Measurements from ENCODE around the gene SRM. TPM values are rescaled to one million over a fixed set of nuclear protein-coding genes. Genes with fewer than 3 reads are reported as not detected.
"Not testable (repeated sequence)": the region's sequence is repeated elsewhere in the genome, so short reads cannot be mapped to it uniquely, and the experiment has no call there.

Gene SRM
- polyA plus RNA-seq, 10 donors, result 47.6 to 89.3 (median 67.9) TPM

GRCh38 chr1:11067716-11068599 is 8.1 kb upstream of the SRM start:
- no peak for DNase-seq

GRCh38 chr1:11065796-11066195 is 6.0 kb upstream of the SRM start:
- no peak for DNase-seq

GRCh38 chr1:11064942-11065341 is 5.1 kb upstream of the SRM start:
- DNase-seq, result no peak

- DNase-seq, result not testable (repeated sequence)
Measured at GRCh38 chr1:11063937-11064537, 4.2 kb upstream of the SRM start.

GRCh38 chr1:11062965-11063401 is 3.2 kb upstream of the SRM start:
- no peak for DNase-seq

- DNase-seq, result no peak
Measured at GRCh38 chr1:11061652-11062365, 2.0 kb upstream of the SRM start.

GRCh38 chr1:11059155-11059967 is 457 bp downstream of the SRM start:
- peak in 1 of 3 donors; percentile 49 for DNase-seq

- DNase-seq, result no peak
Measured at GRCh38 chr1:11058595-11059154, 1.1 kb downstream of the SRM start.

- no peak for DNase-seq
Measured at GRCh38 chr1:11058026-11058425, 1.8 kb downstream of the SRM start.

- DNase-seq, result no peak
Measured at GRCh38 chr1:11057477-11057876, 2.3 kb downstream of the SRM start.

- no peak for DNase-seq
Measured at GRCh38 chr1:11056504-11056903, 3.3 kb downstream of the SRM start.

- no peak for DNase-seq
Measured at GRCh38 chr1:11055676-11056075, 4.1 kb downstream of the SRM start.

GRCh38 chr1:11054666-11055065 is 5.2 kb downstream of the SRM start:
- no peak for DNase-seq

- no peak for DNase-seq
Measured at GRCh38 chr1:11054181-11054580, 5.6 kb downstream of the SRM start.

- DNase-seq, result peak in 1 of 3 donors; percentile 50
Measured at GRCh38 chr1:11053758-11054137, 6.1 kb downstream of the SRM start.

GRCh38 chr1:11052839-11053757 is 6.7 kb downstream of the SRM start:
- peak in 1 of 3 donors; percentile 59 for DNase-seq

- DNase-seq, result no peak
Measured at GRCh38 chr1:11051781-11052511, 7.9 kb downstream of the SRM start.

- DNase-seq, result not testable (repeated sequence)
Measured at GRCh38 chr1:11051121-11051520, 8.7 kb downstream of the SRM start.

GRCh38 chr1:11046625-11047365 is 13.0 kb downstream of the SRM start, which contains the start of gene MASP2:
Gene MASP2, minus strand, starts transcription at chr1:11047239. Its CDS starts 32 bp downstream, at chr1:11047207.
- no peak for DNase-seq
